Stomach (tissue), 4 donors: ENCODE data around the gene ESPL1.

Source experiments
- EP300 ChIP-seq: sonication (generic); formaldehyde crosslinking; IDR thresholded peaks from one replicate; pipeline ENCODE4 v1.6.1; 2017; ENCODE audit warnings: antibody characterized with exemption
- POLR2A ChIP-seq, 4 donors: fragments of 450-650 bp; IDR thresholded peaks; one replicate each; pipeline ENCODE4 v1.6.1; 2016; ENCODE audit warnings: antibody characterized with exemption in 4 of 4, control low read depth in 2 of 4, mild to moderate bottlenecking in 1 of 4, moderate library complexity in 1 of 4
- POLR2AphosphoS5 ChIP-seq, 3 donors: sonication (generic); formaldehyde crosslinking; IDR thresholded peaks; one replicate each; pipeline ENCODE4 v1.6.1; 2016; ENCODE audit warnings: antibody characterized with exemption in 3 of 3
- TF ChIP-seq, protein P1 (sequence below), 7 experiments: fragments of 450-650 bp in 4 of 7; fragments of 200-600 bp in 3 of 7; sonication (generic) in 3 of 7; IDR thresholded peaks; one replicate each; pipeline ENCODE4 v1.5.1; 2016 to 2019; ENCODE audit warnings: antibody characterized with exemption in 7 of 7, control low read depth in 2 of 7, mild to moderate bottlenecking in 1 of 7

GRCh38 chr12:53313996-53314395 lies 45.9 kb downstream of the ESPL1 start:
- no peak for TF ChIP-seq EP300
- TF ChIP-seq, protein P1, sequence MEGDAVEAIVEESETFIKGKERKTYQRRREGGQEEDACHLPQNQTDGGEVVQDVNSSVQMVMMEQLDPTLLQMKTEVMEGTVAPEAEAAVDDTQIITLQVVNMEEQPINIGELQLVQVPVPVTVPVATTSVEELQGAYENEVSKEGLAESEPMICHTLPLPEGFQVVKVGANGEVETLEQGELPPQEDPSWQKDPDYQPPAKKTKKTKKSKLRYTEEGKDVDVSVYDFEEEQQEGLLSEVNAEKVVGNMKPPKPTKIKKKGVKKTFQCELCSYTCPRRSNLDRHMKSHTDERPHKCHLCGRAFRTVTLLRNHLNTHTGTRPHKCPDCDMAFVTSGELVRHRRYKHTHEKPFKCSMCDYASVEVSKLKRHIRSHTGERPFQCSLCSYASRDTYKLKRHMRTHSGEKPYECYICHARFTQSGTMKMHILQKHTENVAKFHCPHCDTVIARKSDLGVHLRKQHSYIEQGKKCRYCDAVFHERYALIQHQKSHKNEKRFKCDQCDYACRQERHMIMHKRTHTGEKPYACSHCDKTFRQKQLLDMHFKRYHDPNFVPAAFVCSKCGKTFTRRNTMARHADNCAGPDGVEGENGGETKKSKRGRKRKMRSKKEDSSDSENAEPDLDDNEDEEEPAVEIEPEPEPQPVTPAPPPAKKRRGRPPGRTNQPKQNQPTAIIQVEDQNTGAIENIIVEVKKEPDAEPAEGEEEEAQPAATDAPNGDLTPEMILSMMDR (IDR thresholded peaks at IDR 0.05), result no peak
- no peak for TF ChIP-seq POLR2AphosphoS5 (IDR thresholded peaks at IDR 0.05)
- no peak for TF ChIP-seq POLR2A (IDR thresholded peaks at IDR 0.05)
